Osteoblast (primary cell): Measurements from ENCODE around the gene NADK. TPM values are rescaled to one million over a fixed set of nuclear protein-coding genes. Genes with fewer than 3 reads are reported as not detected.

Experiments
- DNase-seq: peaks from one replicate; pipeline ENCODE4 v3.0.0; 2011; ENCODE audit warnings: low spot score, mixed read lengths; ENCODE audit not compliant: insufficient read length; ENCODE audit errors: missing footprints
- H2AFZ ChIP-seq: 2 replicates; pipeline ENCODE4 v1.6.0; 2011; ENCODE audit warnings: mild to moderate bottlenecking, low read length
- H3K27ac ChIP-seq: 2 replicates; pipeline ENCODE4 v1.5.1; 2011; ENCODE audit warnings: mild to moderate bottlenecking, low read depth, low read length, moderate library complexity
- H3K27me3 ChIP-seq: 2 replicates; pipeline ENCODE4 v1.6.0; 2012; ENCODE audit warnings: mild to moderate bottlenecking, control low read depth, inconsistent platforms, low read length, moderate library complexity; ENCODE audit not compliant: insufficient read depth
- H3K36me3 ChIP-seq: 2 replicates; pipeline ENCODE4 v1.5.1; 2011; ENCODE audit warnings: mild to moderate bottlenecking, low read length, control low read depth, moderate library complexity; ENCODE audit not compliant: insufficient read depth
- H3K4me1 ChIP-seq: 2 replicates; pipeline ENCODE4 v1.5.1; 2011; ENCODE audit warnings: mild to moderate bottlenecking, low read length, control low read depth, moderate library complexity; ENCODE audit not compliant: insufficient read depth
- H3K4me2 ChIP-seq: 2 replicates; pipeline ENCODE4 v1.6.0; 2011; ENCODE audit warnings: mild to moderate bottlenecking, low read length; ENCODE audit not compliant: insufficient read depth
- H3K4me3 ChIP-seq: fragments of 200-600 bp; sonication (generic); 3 replicates; pipeline ENCODE4 v1.5.1; 2012; ENCODE audit warnings: mild to moderate bottlenecking, low read length, inconsistent platforms; ENCODE audit not compliant: insufficient read depth
- H3K79me2 ChIP-seq: 2 replicates; pipeline ENCODE4 v1.6.0; 2012; ENCODE audit warnings: mild to moderate bottlenecking, low read length, control low read depth, inconsistent platforms; ENCODE audit not compliant: insufficient read depth
- H3K9me3 ChIP-seq: 2 replicates; pipeline ENCODE4 v1.5.1; 2011; ENCODE audit warnings: low read depth, low read length, control low read depth
- H4K20me1 ChIP-seq: 2 replicates; pipeline ENCODE4 v1.6.0; 2012; ENCODE audit warnings: mild to moderate bottlenecking, low read length, control low read depth; ENCODE audit not compliant: insufficient read depth
- CTCF ChIP-seq: IDR thresholded peaks from 2 replicates; pipeline ENCODE4 v1.5.1; 2011; ENCODE audit warnings: mild to moderate bottlenecking, low read depth, low read length, moderate library complexity; ENCODE audit errors: extremely low read depth
- total RNA-seq: library from RNA; depleted of rRNA; stranded (reverse); fragments of >200 nt; gene quantifications from 2 replicates; pipeline ENCODE4 v1.2.3, GENCODE V29; 2012

NADK gene
- total RNA-seq, 1 donor: 45.6 TPM

- H3K36me3 ChIP-seq: peaks cover 20% of the 10 kb centered on the region
- H3K27ac ChIP-seq: no peak overlapping the region
- peaks cover 89% of the 10 kb centered on the region for H3K79me2 ChIP-seq
- no peak overlapping the region for H3K4me3 ChIP-seq
- H4K20me1 ChIP-seq: peaks cover 14% of the 10 kb centered on the region
- H3K9me3 ChIP-seq: no peaks in the 10 kb centered on the region
- H3K4me2 ChIP-seq: no peak overlapping the region
- H3K4me1 ChIP-seq: no peaks in the 10 kb centered on the region
- H2AFZ ChIP-seq: no peak overlapping the region
- no peaks in the 10 kb centered on the region for H3K27me3 ChIP-seq
- TF ChIP-seq CTCF: peak; percentile 14
- peak; percentile 56 for DNase-seq
Measured at GRCh38 chr1:1763657-1764621, 14.3 kb downstream of the NADK start.

GRCh38 chr1:1761504-1762376 lies 16.5 kb downstream of the NADK start:
- Histone ChIP-seq H4K20me1 (peaks cover 18% of the 10 kb centered on the region), H3K79me2 (peaks cover 82% of the 10 kb centered on the region), H3K9me3 (no peaks in the 10 kb centered on the region), H3K4me3 (no peak overlapping the region), H3K4me2 (no peak overlapping the region), H3K27ac (no peak overlapping the region), H3K4me1 (no peaks in the 10 kb centered on the region), H2AFZ (no peak overlapping the region), H3K36me3 (peaks cover 22% of the 10 kb centered on the region), H3K27me3 (no peaks in the 10 kb centered on the region)
- no peak for TF ChIP-seq CTCF
- peak; percentile 41 for DNase-seq

- H3K79me2 ChIP-seq: peaks cover 74% of the 10 kb centered on the region
- H3K4me1 ChIP-seq: no peaks in the 10 kb centered on the region
- peaks cover 18% of the 10 kb centered on the region for H4K20me1 ChIP-seq
- H3K27ac ChIP-seq: no peak overlapping the region
- H2AFZ ChIP-seq: no peak overlapping the region
- no peak overlapping the region for H3K4me3 ChIP-seq
- no peaks in the 10 kb centered on the region for H3K9me3 ChIP-seq
- TF ChIP-seq CTCF: no peak
- H3K4me2 ChIP-seq: no peak overlapping the region
- no peaks in the 10 kb centered on the region for H3K27me3 ChIP-seq
- peaks cover 32% of the 10 kb centered on the region for H3K36me3 ChIP-seq
- DNase-seq: no peak
Measured at GRCh38 chr1:1760715-1761114, 17.6 kb downstream of the NADK start.

- Histone ChIP-seq H2AFZ (no peak overlapping the region), H3K4me1 (no peaks in the 10 kb centered on the region), H3K4me3 (no peak overlapping the region), H3K27ac (no peak overlapping the region), H3K36me3 (peaks cover 34% of the 10 kb centered on the region), H3K79me2 (peaks cover 70% of the 10 kb centered on the region), H3K27me3 (no peaks in the 10 kb centered on the region), H3K9me3 (no peaks in the 10 kb centered on the region), H3K4me2 (no peak overlapping the region), H4K20me1 (peaks cover 18% of the 10 kb centered on the region)
- peak; percentile 27 for DNase-seq
- no peak for TF ChIP-seq CTCF
Measured at GRCh38 chr1:1760345-1760650, 18.0 kb downstream of the NADK start.
